Measurements from ENCODE around the gene SLC25A53. TPM values are rescaled to one million over a fixed set of nuclear protein-coding genes. Genes with fewer than 3 reads are reported as not detected.

Gene SLC25A53, protein sequence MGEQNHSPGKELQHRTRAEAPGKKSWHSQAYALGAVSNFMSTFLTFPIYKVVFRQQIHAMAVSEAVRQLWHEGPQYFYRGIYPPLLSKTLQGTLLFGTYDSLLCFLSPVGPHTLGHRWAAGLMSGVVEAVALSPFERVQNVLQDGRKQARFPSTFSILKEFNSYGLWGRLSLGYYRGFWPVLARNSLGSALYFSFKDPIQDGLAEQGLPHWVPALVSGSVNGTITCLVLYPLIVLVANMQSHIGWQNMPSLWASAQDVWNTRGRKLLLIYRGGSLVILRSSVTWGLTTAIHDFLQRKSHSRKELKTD
- 10.6 and 19.9 TPM in 2 replicates for total RNA-seq

DNA sequence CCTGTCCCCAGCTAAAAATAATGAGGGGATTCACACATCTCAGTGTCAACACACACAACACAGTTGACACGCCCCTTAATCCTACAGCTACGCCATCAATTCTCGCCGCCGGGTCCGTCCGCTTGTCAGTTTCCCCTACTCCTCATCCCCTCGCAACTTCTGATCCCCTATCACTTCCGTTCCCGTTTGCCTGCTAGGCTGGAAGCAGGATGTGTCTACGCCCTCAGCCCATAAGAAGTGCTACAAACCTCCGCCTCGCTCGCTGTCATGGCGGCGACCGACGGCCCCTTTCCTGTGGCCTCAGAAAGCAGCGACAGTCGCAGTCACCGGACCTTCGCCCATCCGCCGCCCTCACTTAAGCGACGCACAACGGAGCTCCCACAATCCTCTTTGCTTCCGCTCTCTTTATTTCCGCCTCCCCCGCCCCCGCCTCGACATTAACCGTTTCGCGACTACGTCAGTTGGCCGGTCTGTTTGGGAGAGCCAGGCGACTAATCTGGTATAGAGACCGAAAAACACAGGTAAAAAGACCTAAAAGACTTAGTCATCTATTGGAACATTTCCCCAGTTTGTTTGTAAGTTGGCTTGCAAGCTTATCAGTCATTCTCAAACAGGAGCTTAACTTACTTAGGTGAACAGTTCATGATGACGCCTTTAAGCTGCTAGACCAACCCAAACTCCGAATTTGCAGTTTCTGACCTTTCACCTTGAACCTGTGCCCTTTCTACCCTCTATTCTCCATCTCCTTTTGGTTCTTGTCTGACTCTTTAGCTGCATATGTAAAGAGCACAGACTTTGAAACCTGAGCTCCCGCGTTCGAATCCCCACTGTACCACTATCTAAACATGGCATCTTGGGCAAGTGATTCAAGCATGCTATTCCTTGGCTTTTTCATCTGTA lies at the start of gene SLC25A53:
TSS of gene SLC25A53 (minus strand) at position 380 of the 900 bp plus-strand sequence. CDS start 51,752 bp downstream, outside the sequence.

DNA sequence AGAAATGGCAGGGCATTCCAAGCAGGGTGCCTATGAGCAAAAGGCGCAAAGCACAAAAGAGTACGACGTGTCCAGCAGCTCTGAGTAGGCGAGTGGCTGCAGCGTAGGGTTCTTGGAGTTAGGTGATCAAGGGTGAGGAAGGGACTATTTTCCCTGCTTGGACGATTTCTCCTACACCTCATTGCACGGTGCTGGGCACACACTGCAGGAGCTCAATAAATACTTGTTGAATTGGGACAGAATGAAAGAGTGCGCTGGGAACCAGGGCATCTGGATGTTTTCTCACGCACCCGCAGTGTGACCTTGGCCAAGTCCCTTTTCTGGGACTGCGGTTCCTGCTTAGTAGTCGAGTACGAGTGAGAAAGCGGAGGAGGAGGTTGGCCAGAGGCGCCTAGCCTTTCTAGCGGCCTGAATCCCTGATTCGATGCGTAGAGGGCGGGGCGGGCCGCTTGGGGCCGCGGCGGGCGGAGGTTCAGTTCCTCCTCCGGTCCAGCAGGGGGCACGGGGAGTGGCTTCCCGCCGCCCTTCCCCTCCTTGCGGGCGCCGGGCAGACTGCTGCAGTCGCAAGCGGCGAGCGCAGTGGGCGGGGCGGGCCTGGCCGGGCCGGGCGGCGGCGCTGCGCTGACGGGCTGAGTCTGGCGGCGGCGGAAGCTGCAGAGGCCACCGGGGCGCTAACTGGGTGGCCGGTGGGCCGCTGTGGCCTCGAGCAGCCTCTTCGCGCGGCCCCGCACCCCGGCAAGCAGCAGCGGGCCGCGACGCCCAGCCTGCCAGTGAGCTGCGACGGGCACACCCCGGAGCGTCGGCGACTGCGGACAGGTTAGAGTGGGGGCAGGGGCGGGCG lies 9.3 kb upstream of the SLC25A53 start, which contains the start of gene FAM199X:
TSS of gene FAM199X (plus strand) at position 560 of the 841 bp plus-strand sequence. CDS start 333 bp downstream, outside the sequence.

DNA sequence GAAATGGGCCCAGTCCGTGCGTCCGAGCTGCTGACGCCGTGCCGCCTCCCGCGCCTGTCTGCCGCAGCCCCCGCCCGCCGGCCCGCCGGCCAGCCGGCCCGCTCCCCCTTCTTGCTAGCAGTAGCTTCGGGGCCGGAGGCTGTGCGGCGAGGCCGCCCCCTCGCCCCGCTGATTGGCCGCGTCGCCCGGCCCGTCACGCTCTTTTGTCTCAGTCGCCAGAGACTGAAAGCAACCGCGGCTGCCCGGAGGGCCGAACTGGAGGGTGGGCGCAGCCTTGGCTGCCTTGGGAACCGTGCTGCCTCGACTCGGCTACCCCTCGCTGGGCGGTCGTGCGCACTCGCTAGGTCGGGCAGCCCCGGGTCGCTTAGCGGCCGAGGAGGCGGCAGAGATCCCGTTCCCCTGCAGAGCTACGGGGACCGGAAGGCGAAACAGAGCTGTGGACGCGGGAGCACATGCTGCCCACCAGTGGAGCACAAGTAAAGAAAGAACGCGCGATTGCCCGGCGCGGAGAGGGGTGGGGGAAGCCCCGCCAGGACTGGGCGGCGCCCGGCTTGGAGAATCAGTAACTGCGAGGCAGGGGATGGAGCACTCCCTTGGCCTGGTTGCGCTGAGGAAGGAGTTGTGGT lies 44.4 kb downstream of the SLC25A53 start, which contains the start of gene ZCCHC18:
TSS of gene ZCCHC18 (plus strand) at position 198 of the 626 bp plus-strand sequence. CDS start 1,589 bp downstream, outside the sequence.

DNA sequence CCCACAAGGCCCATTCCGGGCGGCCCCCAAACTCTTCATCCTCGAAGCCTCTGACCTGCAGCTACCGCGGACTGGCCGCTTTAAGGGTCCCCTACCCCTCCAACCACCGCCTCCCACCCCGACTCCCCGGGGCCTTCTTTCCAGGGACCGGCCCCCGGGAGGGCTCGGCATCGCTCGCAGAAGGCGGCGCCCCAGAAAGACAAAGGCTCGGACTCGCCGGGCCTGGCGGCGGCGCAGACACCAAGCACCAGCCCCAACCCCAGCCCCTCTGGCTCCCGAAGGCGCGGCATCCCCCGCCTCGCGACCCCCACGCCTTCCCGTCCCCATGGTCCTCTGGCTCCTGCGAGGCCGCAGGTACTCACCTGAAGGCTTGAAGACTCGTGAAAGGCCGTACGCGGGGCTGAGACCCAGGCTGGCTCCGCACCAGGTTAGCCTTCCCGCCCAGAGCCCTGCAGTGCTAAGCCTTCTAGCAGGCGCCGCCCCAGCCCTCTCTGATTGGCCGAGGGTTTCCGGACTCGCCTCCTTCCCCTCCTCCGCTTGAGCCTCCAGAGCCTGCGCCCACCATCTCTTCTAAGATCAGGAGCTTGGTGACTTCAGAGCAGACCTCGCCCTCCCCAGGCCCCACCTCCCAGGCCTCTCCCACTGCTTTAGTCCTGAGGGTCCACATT lies 80.9 kb downstream of the SLC25A53 start, which contains the start of gene TMSB15C:
TSS of gene TMSB15C (minus strand) at position 459 of the 668 bp plus-strand sequence.

Other genes with a start within 250 kb of the SLC25A53 start
- gene TMSB15B, start 194.4 kb downstream of the SLC25A53 start, total RNA-seq: 1.6 and 1.8 TPM in 2 replicates
- not detected in 2 replicates for gene H2BW1, start 143.3 kb downstream of the SLC25A53 start, total RNA-seq
- gene H2BW2, start 117.1 kb downstream of the SLC25A53 start, total RNA-seq: not detected in 2 replicates
- gene TMSB15C, start 80.8 kb downstream of the SLC25A53 start, total RNA-seq: 1.3 and 1.6 TPM in 2 replicates
- 0.12 and 0.26 TPM in 2 replicates for gene ZCCHC18, start 44.5 kb downstream of the SLC25A53 start, total RNA-seq
- gene FAM199X, start 9.4 kb upstream of the SLC25A53 start, total RNA-seq: 17.5 and 18.1 TPM in 2 replicates
- gene ESX1, start 97.9 kb upstream of the SLC25A53 start, total RNA-seq: not detected in 2 replicates